Measurements from ENCODE around the gene KLHL5.

Gene KLHL5

DNA sequence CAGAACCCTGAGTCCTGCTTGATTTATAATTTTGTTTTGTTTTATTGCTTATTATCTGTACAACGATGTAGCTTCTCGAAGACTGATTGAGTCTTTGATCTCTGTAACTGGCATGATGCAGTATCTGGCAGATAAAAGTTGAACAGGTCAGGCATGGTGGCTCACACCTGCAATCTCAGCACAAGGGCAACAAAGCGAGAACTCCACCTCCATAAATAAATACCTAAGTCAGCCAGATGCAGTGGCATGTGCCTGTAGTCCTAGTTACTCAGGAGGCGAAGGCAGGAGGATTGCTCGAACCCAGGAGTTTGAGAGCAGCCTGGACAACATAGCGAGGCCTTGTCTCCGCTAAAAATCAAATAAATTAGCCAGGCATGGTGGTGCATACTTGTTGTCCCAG is 104.6 kb downstream of the KLHL5 start:
- DNase-seq = no peak
- no peaks in the 10 kb centered on the region for H3K79me2 ChIP-seq (ENCODE audit: control insufficient read depth, insufficient read depth, low read length, poor library complexity)
- no peak overlapping the region for H3K27ac ChIP-seq (ENCODE audit: low read depth, low read length)
- no peak overlapping the region for H3K4me2 ChIP-seq (ENCODE audit: low read length)
- H3K4me1 ChIP-seq (ENCODE audit: control insufficient read depth in 1 of 2, insufficient read depth in 2 of 2, low read length in 2 of 2) = no peaks in the 10 kb centered on the region
- H2AK5ac ChIP-seq (ENCODE audit: low read length) = no peak overlapping the region
- H2BK12ac ChIP-seq (ENCODE audit: low read length) = no peak overlapping the region
- no peak overlapping the region for H2BK5ac ChIP-seq (ENCODE audit: low read depth, low read length, poor library complexity)
- no peak overlapping the region for H2BK120ac ChIP-seq (ENCODE audit: insufficient read depth, low read length, poor library complexity)
- no peak overlapping the region for H3K4me3 ChIP-seq (ENCODE audit: low read depth, low read length)
- H3K18ac ChIP-seq (ENCODE audit: low read length) = no peak overlapping the region
- H3K36me3 ChIP-seq (ENCODE audit: control insufficient read depth in 1 of 2, insufficient read depth in 2 of 2, low read length in 2 of 2) = no peaks in the 10 kb centered on the region
- no peak overlapping the region for H4K8ac ChIP-seq (ENCODE audit: low read depth, low read length)
- H3K4ac ChIP-seq (ENCODE audit: low read depth, low read length) = no peak overlapping the region
- no peak overlapping the region for H4K91ac ChIP-seq (ENCODE audit: low read depth, low read length)
- no peak overlapping the region for H3K14ac ChIP-seq (ENCODE audit: low read length)
- WGBS (ENCODE audit: extremely low coverage, insufficient coverage, insufficient read length) = no CpG with 5 or more reads among the region's 7 CpGs
- H3K23ac ChIP-seq (ENCODE audit: low read length) = no peak overlapping the region
- no peak overlapping the region for H2AFZ ChIP-seq (ENCODE audit: insufficient read depth, low read length, poor library complexity)
- no peak overlapping the region for H3K9ac ChIP-seq (ENCODE audit: low read length)
- no peak overlapping the region for H4K12ac ChIP-seq (ENCODE audit: low read depth, low read length)
- no peaks in the 10 kb centered on the region for H3K79me1 ChIP-seq (ENCODE audit: low read length)
- no peaks in the 10 kb centered on the region for H3K27me3 ChIP-seq (ENCODE audit: insufficient read depth, low read length)
- peaks cover 3% of the 10 kb centered on the region for H3K9me3 ChIP-seq (ENCODE audit: insufficient read depth, low read depth, low read length)

DNA sequence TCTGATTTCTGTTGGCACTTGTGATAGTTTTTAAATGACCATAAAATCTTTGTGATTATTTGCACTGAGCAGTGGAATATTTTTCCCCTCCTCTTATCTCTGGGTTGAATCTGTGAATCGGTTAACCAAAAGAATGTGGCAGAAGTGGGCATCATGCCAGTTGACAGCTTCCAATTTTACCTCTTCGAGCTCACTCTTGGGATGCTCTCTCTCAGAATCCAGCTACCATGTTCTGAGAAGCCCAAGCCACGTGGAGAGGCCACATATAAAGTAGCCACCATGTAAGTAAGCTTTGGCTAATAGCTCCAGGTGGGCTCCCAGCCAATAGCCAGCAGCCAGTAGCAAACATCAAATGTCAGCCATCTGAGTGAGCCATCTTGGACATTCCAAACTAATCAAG is 107.4 kb downstream of the KLHL5 start:
- Histone ChIP-seq H3K36me3 (ENCODE audit: control insufficient read depth in 1 of 2, insufficient read depth in 2 of 2, low read length in 2 of 2) (no peaks in the 10 kb centered on the region), H2AFZ (ENCODE audit: insufficient read depth, low read length, poor library complexity) (no peak overlapping the region), H3K4me3 (ENCODE audit: low read depth, low read length) (no peak overlapping the region), H3K23ac (ENCODE audit: low read length) (no peak overlapping the region), H4K8ac (ENCODE audit: low read depth, low read length) (no peak overlapping the region), H3K4me1 (ENCODE audit: control insufficient read depth in 1 of 2, insufficient read depth in 2 of 2, low read length in 2 of 2) (no peaks in the 10 kb centered on the region), H3K9ac (ENCODE audit: low read length) (no peak overlapping the region), H3K9me3 (ENCODE audit: insufficient read depth, low read depth, low read length) (peaks cover 3% of the 10 kb centered on the region), H2BK120ac (ENCODE audit: insufficient read depth, low read length, poor library complexity) (no peak overlapping the region), H3K18ac (ENCODE audit: low read length) (no peak overlapping the region), H3K4me2 (ENCODE audit: low read length) (no peak overlapping the region), H3K27ac (ENCODE audit: low read depth, low read length) (no peak overlapping the region), H4K91ac (ENCODE audit: low read depth, low read length) (no peak overlapping the region), H4K12ac (ENCODE audit: low read depth, low read length) (no peak overlapping the region), H2AK5ac (ENCODE audit: low read length) (no peak overlapping the region), H2BK12ac (ENCODE audit: low read length) (no peak overlapping the region), H3K14ac (ENCODE audit: low read length) (no peak overlapping the region), H3K79me2 (ENCODE audit: control insufficient read depth, insufficient read depth, low read length, poor library complexity) (no peaks in the 10 kb centered on the region), H3K27me3 (ENCODE audit: insufficient read depth, low read length) (no peaks in the 10 kb centered on the region), H3K79me1 (ENCODE audit: low read length) (no peaks in the 10 kb centered on the region), H2BK5ac (ENCODE audit: low read depth, low read length, poor library complexity) (no peak overlapping the region), H3K4ac (ENCODE audit: low read depth, low read length) (no peak overlapping the region)
- DNase-seq = no peak
- WGBS (ENCODE audit: extremely low coverage, insufficient coverage, insufficient read length) = no CpG with 5 or more reads among the region's 3 CpGs

- Histone ChIP-seq H2BK5ac (ENCODE audit: low read depth, low read length, poor library complexity) (no peak overlapping the region), H2BK12ac (ENCODE audit: low read length) (no peak overlapping the region), H3K27me3 (ENCODE audit: insufficient read depth, low read length) (no peaks in the 10 kb centered on the region), H3K4me2 (ENCODE audit: low read length) (no peak overlapping the region), H3K79me1 (ENCODE audit: low read length) (no peaks in the 10 kb centered on the region), H3K14ac (ENCODE audit: low read length) (no peak overlapping the region), H3K79me2 (ENCODE audit: control insufficient read depth, insufficient read depth, low read length, poor library complexity) (no peaks in the 10 kb centered on the region), H2AK5ac (ENCODE audit: low read length) (no peak overlapping the region), H3K36me3 (ENCODE audit: control insufficient read depth in 1 of 2, insufficient read depth in 2 of 2, low read length in 2 of 2) (no peaks in the 10 kb centered on the region), H3K9me3 (ENCODE audit: insufficient read depth, low read depth, low read length) (peaks cover 3% of the 10 kb centered on the region), H3K18ac (ENCODE audit: low read length) (no peak overlapping the region), H2BK120ac (ENCODE audit: insufficient read depth, low read length, poor library complexity) (no peak overlapping the region), H4K8ac (ENCODE audit: low read depth, low read length) (no peak overlapping the region), H2AFZ (ENCODE audit: insufficient read depth, low read length, poor library complexity) (no peak overlapping the region), H3K4ac (ENCODE audit: low read depth, low read length) (no peak overlapping the region), H3K4me1 (ENCODE audit: control insufficient read depth in 1 of 2, insufficient read depth in 2 of 2, low read length in 2 of 2) (no peaks in the 10 kb centered on the region), H4K12ac (ENCODE audit: low read depth, low read length) (no peak overlapping the region), H3K4me3 (ENCODE audit: low read depth, low read length) (no peak overlapping the region), H4K91ac (ENCODE audit: low read depth, low read length) (no peak overlapping the region), H3K27ac (ENCODE audit: low read depth, low read length) (no peak overlapping the region), H3K9ac (ENCODE audit: low read length) (no peak overlapping the region), H3K23ac (ENCODE audit: low read length) (no peak overlapping the region)
- DNase-seq = no peak
- WGBS (ENCODE audit: extremely low coverage, insufficient coverage, insufficient read length) = 100% methylated on average over 7 of the region's 12 CpGs
Measured at GRCh38 chr4:39170301-39170700, 108.3 kb downstream of the KLHL5 start.
